GM12872 (cell line): ENCODE results near the gene SNX30.

ENCODE experiments used
- CTCF ChIP-seq: IDR thresholded peaks from 3 replicates; pipeline ENCODE4 v1.5.1; 2011; ENCODE audit warnings: low read depth, mild to moderate bottlenecking, low read length, moderate library complexity; ENCODE audit not compliant: insufficient read depth

The SNX30 gene

GRCh38 chr9:112890106-112891081 lies 139.8 kb downstream of the SNX30 start, which contains the start of gene SLC46A2:
SLC46A2 (minus strand) TSS chr9:112890876; CDS start chr9:112890681, 195 bp downstream.
- no peak for TF ChIP-seq CTCF

GRCh38 chr9:112891521-112891920 lies 141.0 kb downstream of the SNX30 start:
- TF ChIP-seq CTCF, result no peak

GRCh38 chr9:112892981-112893380 lies 142.4 kb downstream of the SNX30 start:
- no peak for TF ChIP-seq CTCF

DNA sequence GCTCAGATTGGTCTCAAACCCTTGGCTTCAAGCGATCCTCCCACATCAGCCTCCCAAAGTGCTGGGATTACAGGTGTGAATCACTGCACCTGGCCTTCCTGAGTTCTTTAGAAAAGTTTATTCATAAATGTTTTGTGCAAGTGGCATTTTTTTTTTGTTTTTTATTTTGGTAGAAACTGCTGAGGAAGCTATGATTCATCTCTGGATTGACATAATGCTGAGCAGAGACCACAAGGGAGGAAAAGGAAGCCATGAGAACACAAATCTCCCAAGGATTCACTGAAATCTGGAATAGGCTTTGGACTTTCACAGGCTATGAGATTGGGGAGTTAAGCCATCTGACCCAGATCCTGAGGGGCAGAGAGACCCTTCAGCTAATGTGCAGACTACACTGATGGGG lies 143.5 kb downstream of the SNX30 start:
- no peak for TF ChIP-seq CTCF

- no peak for TF ChIP-seq CTCF
These were observed 144.1 kb downstream of the SNX30 start for GRCh38 chr9:112894699-112895098.

- no peak for TF ChIP-seq CTCF
These were observed 145.6 kb downstream of the SNX30 start for GRCh38 chr9:112896131-112896530.

DNA sequence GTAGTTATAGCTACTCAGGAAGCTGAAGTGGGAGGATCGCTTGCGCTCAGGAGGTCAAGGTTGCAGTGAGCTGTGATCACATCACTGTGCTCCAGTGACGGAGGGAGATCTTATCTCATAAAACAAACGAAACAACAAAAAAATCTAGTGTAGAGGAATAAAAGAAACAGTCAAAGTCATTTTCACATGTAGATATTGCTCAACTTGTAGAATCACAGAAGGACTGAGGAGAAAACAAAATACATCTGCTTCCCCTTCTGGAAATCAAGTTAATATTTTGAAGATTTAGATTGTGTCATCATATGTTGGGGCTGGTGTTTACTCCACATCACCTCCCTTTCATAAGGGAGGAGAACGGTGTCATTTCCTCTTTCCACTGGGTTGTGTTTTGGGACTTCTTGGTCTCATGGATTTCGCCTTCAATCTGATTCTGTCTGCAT lies 148.3 kb downstream of the SNX30 start:
- TF ChIP-seq CTCF, result no peak
